ENCODE results near the gene RIN2. TPM values are rescaled to one million over a fixed set of nuclear protein-coding genes. Genes with fewer than 3 reads are reported as not detected.

RIN2 gene
- total RNA-seq, 6 experiments from 2014 or later: 7.0 to 37.7 (median 13.8) TPM

- Histone ChIP-seq H3K36me3 (no peaks in the 10 kb centered on the region), H3K9me3 (no peaks in the 10 kb centered on the region), H3K27me3 (no peaks in the 10 kb centered on the region), H3K4me1 (no peaks in the 10 kb centered on the region), H3K4me3 (no peak overlapping the region), H3K27ac (no peak overlapping the region)
- no peak for DNase-seq
- ATAC-seq: no peak
- intact Hi-C loops (cut with DNase I): no loop called here
- WGBS (ENCODE audit: insufficient coverage, low coverage, low lambda C conversion rate, missing lambda C conversion rate): 58% methylated on average over 3 of the region's 3 CpGs
- TF ChIP-seq POLR2A (IDR thresholded peaks at IDR 0.05) (no peak), CTCF (IDR thresholded peaks at IDR 0.05) (no peak)
Observed at GRCh38 chr20:19740512-19740911, 17.5 kb upstream of the RIN2 start.

DNA sequence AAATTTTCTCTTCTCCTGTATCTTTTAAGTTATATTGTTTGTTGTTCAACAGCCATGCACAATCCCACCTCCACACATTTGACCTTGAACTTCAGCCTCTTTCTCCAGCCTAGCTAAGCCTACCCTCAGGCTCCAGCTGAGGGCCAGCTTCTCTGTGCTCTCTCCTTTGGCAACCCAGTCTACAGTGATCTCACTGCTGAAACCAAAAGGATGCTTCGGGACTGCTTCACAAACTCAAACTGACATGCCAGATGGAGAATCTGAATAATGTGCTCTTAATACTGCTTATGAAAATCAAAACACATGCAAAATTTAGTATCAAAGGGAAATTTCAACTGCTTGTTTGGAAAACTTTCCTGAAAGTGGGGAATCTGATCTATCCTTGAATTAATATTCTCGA lies 16.1 kb upstream of the RIN2 start:
- Histone ChIP-seq H3K4me1 (no peaks in the 10 kb centered on the region), H3K27ac (no peak overlapping the region), H3K9me3 (no peaks in the 10 kb centered on the region), H3K4me3 (no peak overlapping the region), H3K36me3 (no peaks in the 10 kb centered on the region), H3K27me3 (no peaks in the 10 kb centered on the region)
- WGBS (ENCODE audit: insufficient coverage, low coverage, low lambda C conversion rate, missing lambda C conversion rate): 69% methylated on average over 2 of the region's 2 CpGs
- no peak for DNase-seq
- ATAC-seq: no peak
- intact Hi-C loops (cut with DNase I): no loop called here
- TF ChIP-seq POLR2A (IDR thresholded peaks at IDR 0.05) (no peak), CTCF (IDR thresholded peaks at IDR 0.05) (no peak)

GRCh38 chr20:19742974-19743639 lies 15.0 kb upstream of the RIN2 start:
- no peak overlapping the region for H3K27ac ChIP-seq
- no peak for ATAC-seq
- intact Hi-C loops (cut with DNase I): no loop called here
- no peaks in the 10 kb centered on the region for H3K27me3 ChIP-seq
- H3K36me3 ChIP-seq: no peaks in the 10 kb centered on the region
- DNase-seq: no peak
- no peak overlapping the region for H3K4me3 ChIP-seq
- 58% methylated on average over 7 of the region's 9 CpGs for WGBS (ENCODE audit: insufficient coverage, low coverage, low lambda C conversion rate, missing lambda C conversion rate)
- no peaks in the 10 kb centered on the region for H3K4me1 ChIP-seq
- no peak for TF ChIP-seq CTCF (IDR thresholded peaks at IDR 0.05)
- no peak for TF ChIP-seq POLR2A (IDR thresholded peaks at IDR 0.05)
- H3K9me3 ChIP-seq: no peaks in the 10 kb centered on the region

- TF ChIP-seq POLR2A (IDR thresholded peaks at IDR 0.05) (no peak), CTCF (IDR thresholded peaks at IDR 0.05) (no peak)
- H3K9me3 ChIP-seq: no peaks in the 10 kb centered on the region
- H3K4me1 ChIP-seq: no peaks in the 10 kb centered on the region
- H3K27ac ChIP-seq: no peak overlapping the region
- no peak overlapping the region for H3K4me3 ChIP-seq
- no peaks in the 10 kb centered on the region for H3K27me3 ChIP-seq
- DNase-seq: no peak
- no peaks in the 10 kb centered on the region for H3K36me3 ChIP-seq
- WGBS (ENCODE audit: insufficient coverage, low coverage, low lambda C conversion rate, missing lambda C conversion rate): 67% methylated on average over 1 of the region's 1 CpG
- no peak for ATAC-seq
- intact Hi-C loops (cut with DNase I): no loop called here
Observed at GRCh38 chr20:19743640-19743995, 14.4 kb upstream of the RIN2 start.

DNA sequence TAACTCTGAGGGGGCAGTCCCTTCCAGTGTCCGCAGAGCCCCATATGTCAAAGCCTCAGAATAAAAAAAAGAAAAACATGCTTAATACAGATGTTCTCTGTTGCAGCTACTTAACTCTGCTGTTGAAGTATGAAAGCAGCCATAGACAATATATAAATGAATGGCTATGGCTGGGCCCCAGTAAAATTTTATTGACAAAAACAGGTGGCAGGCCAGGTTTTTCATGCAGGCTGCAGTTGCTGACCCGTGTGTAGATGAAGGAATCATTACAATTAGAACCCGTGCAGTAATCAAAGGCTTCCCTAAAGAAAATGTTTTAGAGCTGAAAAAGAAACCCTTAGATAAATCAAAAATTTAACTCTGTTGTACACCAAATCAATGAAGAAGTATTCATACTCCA lies 13.0 kb upstream of the RIN2 start:
- intact Hi-C loops (cut with DNase I): no loop called here
- ATAC-seq: no peak

More for the DNA sequence above, 13.0 kb upstream of the RIN2 start:
- no peak for DNase-seq
- no peak overlapping the region for H3K27ac ChIP-seq
- TF ChIP-seq POLR2A (IDR thresholded peaks at IDR 0.05): no peak
- no peak for TF ChIP-seq CTCF (IDR thresholded peaks at IDR 0.05)
- no peaks in the 10 kb centered on the region for H3K27me3 ChIP-seq
- H3K4me3 ChIP-seq: no peak overlapping the region
- no peaks in the 10 kb centered on the region for H3K36me3 ChIP-seq
- WGBS (ENCODE audit: insufficient coverage, low coverage, low lambda C conversion rate, missing lambda C conversion rate): 76% methylated on average over 3 of the region's 3 CpGs
- no peaks in the 10 kb centered on the region for H3K4me1 ChIP-seq
- H3K9me3 ChIP-seq: no peaks in the 10 kb centered on the region

Measured in right lobe of liver (tissue), 6 donors.